SK-N-SH treated with all-trans-retinoic acid at 6 μM for 48 hours (cell line): ENCODE data around the gene SDC3.

Experiments used
- ATAC-seq: fragments of 200-7000 bp; cut with Tn5 transposase; 3 replicates; pipeline ENCODE4 v1.9.1; 2020; ENCODE audit warnings: mild to moderate bottlenecking, moderate library complexity
- ARNTL ChIP-seq: fragments of 450-650 bp; formaldehyde crosslinking; IDR thresholded peaks from 2 replicates; pipeline ENCODE4 v1.5.0; 2020; ENCODE audit warnings: low read depth, mild to moderate bottlenecking, moderate library complexity, borderline replicate concordance
- BACH2 ChIP-seq: fragments of 250-450 bp; sonication (Bioruptor Pico); IDR thresholded peaks from 2 replicates; pipeline ENCODE4 v1.9.0; 2021; ENCODE audit warnings: mild to moderate bottlenecking, borderline replicate concordance
- CREB5 ChIP-seq: fragments of 250-450 bp; sonication (Bioruptor Pico); IDR thresholded peaks from 2 replicates; pipeline ENCODE4 v1.5.1; 2020; ENCODE audit warnings: low read depth, mild to moderate bottlenecking, moderate library complexity
- CSDC2 ChIP-seq: fragments of 250-450 bp; sonication (Bioruptor Pico); IDR thresholded peaks from 2 replicates; pipeline ENCODE4 v1.5.0; 2020; ENCODE audit warnings: mild to moderate bottlenecking, moderate library complexity
- ESRRG ChIP-seq: fragments of 250-450 bp; sonication (Bioruptor Pico); IDR thresholded peaks from 2 replicates; pipeline ENCODE4 v1.6.1; 2021; ENCODE audit warnings: mild to moderate bottlenecking
- GLIS3 ChIP-seq: fragments of 250-450 bp; sonication (Bioruptor Pico); IDR thresholded peaks from 2 replicates; pipeline ENCODE4 v1.5.0; 2020; ENCODE audit warnings: mild to moderate bottlenecking, moderate library complexity
- ISL1 ChIP-seq: fragments of 250-450 bp; sonication (Bioruptor Pico); IDR thresholded peaks from 2 replicates; pipeline ENCODE4 v2.1.2; 2022; ENCODE audit warnings: mild to moderate bottlenecking, moderate library complexity
- PATZ1 ChIP-seq: fragments of 250-450 bp; sonication (Bioruptor Pico); IDR thresholded peaks from 2 replicates; pipeline ENCODE4 v1.8.0; 2020; ENCODE audit warnings: mild to moderate bottlenecking, moderate library complexity, borderline replicate concordance
- POU6F1 ChIP-seq: fragments of 250-450 bp; sonication (Bioruptor Pico); IDR thresholded peaks from 2 replicates; pipeline ENCODE4 v1.8.0; 2021; ENCODE audit warnings: low read depth, mild to moderate bottlenecking, moderate library complexity, borderline replicate concordance
- PPARA ChIP-seq: fragments of 250-450 bp; sonication (Bioruptor Pico); IDR thresholded peaks from 2 replicates; pipeline ENCODE4 v1.5.0; 2020; ENCODE audit warnings: mild to moderate bottlenecking, borderline replicate concordance
- RARB ChIP-seq: fragments of 250-450 bp; sonication (Bioruptor Pico); IDR thresholded peaks from 2 replicates; pipeline ENCODE4 v1.8.0; 2021; ENCODE audit warnings: mild to moderate bottlenecking, moderate library complexity
- TCF4 ChIP-seq: fragments of 250-450 bp; sonication (Bioruptor Pico); IDR thresholded peaks from 2 replicates; pipeline ENCODE4 v1.8.0; 2021; ENCODE audit warnings: mild to moderate bottlenecking, moderate library complexity, borderline replicate concordance
- TOX ChIP-seq: fragments of 250-450 bp; sonication (Bioruptor Pico); IDR thresholded peaks from 2 replicates; pipeline ENCODE4 v1.8.0; 2021; ENCODE audit warnings: mild to moderate bottlenecking, moderate library complexity, borderline replicate concordance
- ZC3H10 ChIP-seq: fragments of 250-450 bp; sonication (Bioruptor Pico); IDR thresholded peaks from 2 replicates; pipeline ENCODE4 v1.5.1; 2021; ENCODE audit warnings: mild to moderate bottlenecking, moderate library complexity
- ZFP3 ChIP-seq: fragments of 250-450 bp; sonication (Bioruptor Pico); IDR thresholded peaks from 2 replicates; pipeline ENCODE4 v1.5.0; 2020; ENCODE audit warnings: mild to moderate bottlenecking, moderate library complexity
- ZFP30 ChIP-seq: fragments of 450-650 bp; formaldehyde crosslinking; IDR thresholded peaks from 2 replicates; pipeline ENCODE4 v1.5.0; 2022; ENCODE audit warnings: mild to moderate bottlenecking, moderate library complexity
- ZNF565 ChIP-seq: fragments of 450-650 bp; formaldehyde crosslinking; conservative IDR thresholded peaks from 2 replicates; pipeline ENCODE4 v1.5.0; 2020; ENCODE audit warnings: low read depth, mild to moderate bottlenecking, moderate library complexity
- ZNF8 ChIP-seq: fragments of 450-650 bp; formaldehyde crosslinking; IDR thresholded peaks from 2 replicates; pipeline ENCODE4 v1.5.0; 2020; ENCODE audit warnings: mild to moderate bottlenecking, moderate library complexity
- TF ChIP-seq, protein P1 (sequence below): fragments of 250-450 bp; sonication (Bioruptor Pico); IDR thresholded peaks from 2 replicates; pipeline ENCODE4 v1.5.0; 2020; ENCODE audit warnings: mild to moderate bottlenecking, moderate library complexity

Gene SDC3

GRCh38 chr1:30904962-30905335 is 3.6 kb downstream of the SDC3 start:
- no peak for TF ChIP-seq BACH2 (CRISPR knock-in tag)
- TF ChIP-seq PATZ1 (CRISPR knock-in tag), result no peak
- no peak for TF ChIP-seq ZNF8 (CRISPR knock-in tag)
- no peak for TF ChIP-seq POU6F1 (CRISPR knock-in tag)
- TF ChIP-seq ZC3H10 (CRISPR knock-in tag), result no peak
- no peak for TF ChIP-seq TCF4 (CRISPR knock-in tag)
- TF ChIP-seq RARB (CRISPR knock-in tag), result no peak
- TF ChIP-seq CREB5 (CRISPR knock-in tag), result no peak
- TF ChIP-seq TOX (CRISPR knock-in tag), result no peak
- no peak for TF ChIP-seq ISL1 (CRISPR knock-in tag)
- TF ChIP-seq ARNTL, result no peak
- TF ChIP-seq ZFP3 (CRISPR knock-in tag), result no peak
- TF ChIP-seq CSDC2, result no peak
- ATAC-seq, result no peak

GRCh38 chr1:30904191-30904961 is 4.2 kb downstream of the SDC3 start:
- TF ChIP-seq ZNF565 (no peak), ZFP30 (CRISPR knock-in tag) (no peak), TOX (CRISPR knock-in tag) (no peak), PATZ1 (CRISPR knock-in tag) (no peak), PPARA (CRISPR knock-in tag) (no peak), RARB (CRISPR knock-in tag) (no peak), ISL1 (CRISPR knock-in tag) (no peak), ZC3H10 (CRISPR knock-in tag) (no peak), ESRRG (CRISPR knock-in tag) (no peak), GLIS3 (no peak), ARNTL (no peak)

DNA sequence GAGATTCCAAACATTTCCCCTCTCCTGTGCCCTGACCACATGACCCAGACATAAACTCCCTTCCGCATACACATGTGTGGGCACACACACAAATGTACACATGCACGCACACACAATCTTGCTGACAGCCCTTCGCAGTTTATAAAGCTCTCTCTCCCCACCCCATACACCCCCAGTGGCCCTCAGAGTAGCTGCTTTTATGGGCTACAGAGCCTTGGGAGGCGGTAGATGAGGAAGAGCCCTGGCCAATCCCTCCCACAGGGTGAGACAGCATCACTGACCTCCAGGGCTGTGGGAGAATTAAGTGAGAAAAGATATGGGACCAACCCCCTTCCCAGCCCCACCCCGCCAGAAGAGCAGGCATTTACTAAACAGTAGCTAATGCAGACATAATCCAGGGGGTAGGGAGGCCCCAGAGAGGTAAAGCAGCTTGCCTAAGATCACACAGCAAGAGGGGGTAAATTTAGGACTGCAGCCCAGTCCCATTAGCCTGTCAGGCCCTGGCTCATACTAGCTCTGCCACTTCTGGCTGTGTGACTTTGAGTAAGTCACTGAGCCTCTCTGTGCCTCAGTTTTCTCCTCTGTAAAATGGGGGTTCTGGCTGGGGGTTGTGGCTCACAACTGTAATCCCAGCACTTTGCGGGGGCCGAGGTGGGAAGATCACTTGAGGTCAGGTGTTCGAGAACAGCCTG is 5.1 kb downstream of the SDC3 start:
- no peak; the same call in 2 of the 3 replicates for ATAC-seq
- TF ChIP-seq ESRRG (CRISPR knock-in tag) (no peak), PPARA (CRISPR knock-in tag) (no peak), CREB5 (CRISPR knock-in tag) (no peak), ZC3H10 (CRISPR knock-in tag) (no peak)
- TF ChIP-seq, protein P1, sequence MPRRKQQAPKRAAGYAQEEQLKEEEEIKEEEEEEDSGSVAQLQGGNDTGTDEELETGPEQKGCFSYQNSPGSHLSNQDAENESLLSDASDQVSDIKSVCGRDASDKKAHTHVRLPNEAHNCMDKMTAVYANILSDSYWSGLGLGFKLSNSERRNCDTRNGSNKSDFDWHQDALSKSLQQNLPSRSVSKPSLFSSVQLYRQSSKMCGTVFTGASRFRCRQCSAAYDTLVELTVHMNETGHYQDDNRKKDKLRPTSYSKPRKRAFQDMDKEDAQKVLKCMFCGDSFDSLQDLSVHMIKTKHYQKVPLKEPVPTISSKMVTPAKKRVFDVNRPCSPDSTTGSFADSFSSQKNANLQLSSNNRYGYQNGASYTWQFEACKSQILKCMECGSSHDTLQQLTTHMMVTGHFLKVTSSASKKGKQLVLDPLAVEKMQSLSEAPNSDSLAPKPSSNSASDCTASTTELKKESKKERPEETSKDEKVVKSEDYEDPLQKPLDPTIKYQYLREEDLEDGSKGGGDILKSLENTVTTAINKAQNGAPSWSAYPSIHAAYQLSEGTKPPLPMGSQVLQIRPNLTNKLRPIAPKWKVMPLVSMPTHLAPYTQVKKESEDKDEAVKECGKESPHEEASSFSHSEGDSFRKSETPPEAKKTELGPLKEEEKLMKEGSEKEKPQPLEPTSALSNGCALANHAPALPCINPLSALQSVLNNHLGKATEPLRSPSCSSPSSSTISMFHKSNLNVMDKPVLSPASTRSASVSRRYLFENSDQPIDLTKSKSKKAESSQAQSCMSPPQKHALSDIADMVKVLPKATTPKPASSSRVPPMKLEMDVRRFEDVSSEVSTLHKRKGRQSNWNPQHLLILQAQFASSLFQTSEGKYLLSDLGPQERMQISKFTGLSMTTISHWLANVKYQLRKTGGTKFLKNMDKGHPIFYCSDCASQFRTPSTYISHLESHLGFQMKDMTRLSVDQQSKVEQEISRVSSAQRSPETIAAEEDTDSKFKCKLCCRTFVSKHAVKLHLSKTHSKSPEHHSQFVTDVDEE (CRISPR knock-in tag), result no peak

More at GRCh38 chr1:30904191-30904961, 4.2 kb downstream of the SDC3 start:
- no peak for ATAC-seq
